Mesothelial cell of epicardium (in vitro differentiated cells): ENCODE data around the gene PTPRK. TPM values are rescaled to one million over a fixed set of nuclear protein-coding genes. Genes with fewer than 3 reads are reported as not detected.

Source experiments
- DNase-seq, 2 experiments: peaks; one replicate each; pipeline ENCODE4 v3.0.0; 2021; ENCODE audit warnings: low spot score in 2 of 2; ENCODE audit not compliant: unreplicated experiment in 2 of 2
- H3K27ac Mint-ChIP-seq: 2 replicates; pipeline ENCODE4 v1.8.0; 2021; ENCODE audit warnings: mixed read lengths
- H3K27me3 Mint-ChIP-seq: 2 replicates; pipeline ENCODE4 v1.8.0; 2021; ENCODE audit warnings: low read depth, mixed read lengths
- H3K36me3 Mint-ChIP-seq: 2 replicates; pipeline ENCODE4 v1.8.0; 2021; ENCODE audit warnings: mixed read lengths
- H3K4me1 Mint-ChIP-seq: 2 replicates; pipeline ENCODE4 v1.8.0; 2021; ENCODE audit warnings: mixed read lengths
- H3K4me3 Mint-ChIP-seq: 2 replicates; pipeline ENCODE4 v1.8.0; 2021; ENCODE audit warnings: mild to moderate bottlenecking, moderate library complexity, mixed read lengths
- H3K9me3 Mint-ChIP-seq: 2 replicates; pipeline ENCODE4 v1.8.0; 2021; ENCODE audit warnings: mixed read lengths
- CTCF ChIP-seq: fragments of 200-600 bp; sonication (generic); IDR thresholded peaks from one replicate; pipeline ENCODE4 v1.5.0; 2021; ENCODE audit warnings: antibody characterized with exemption; ENCODE audit not compliant: unreplicated experiment
- total RNA-seq: library from RNA; stranded (reverse); gene quantifications from 3 replicates; pipeline ENCODE4 v1.2.1, GENCODE V29; 2021

The PTPRK gene
- total RNA-seq, 1 donor from 2014 or later, result 93.7 TPM

- Mint-ChIP-seq H3K36me3 (no peaks in the 10 kb centered on the region), H3K4me1 (peaks cover 2% of the 10 kb centered on the region), H3K27ac (no peak overlapping the region), H3K9me3 (no peaks in the 10 kb centered on the region), H3K27me3 (no peaks in the 10 kb centered on the region), H3K4me3 (no peak overlapping the region)
- DNase-seq, result no peak
- no peak for TF ChIP-seq CTCF
These were observed 356.1 kb downstream of the PTPRK start for GRCh38 chr6:128164254-128164653.

DNA sequence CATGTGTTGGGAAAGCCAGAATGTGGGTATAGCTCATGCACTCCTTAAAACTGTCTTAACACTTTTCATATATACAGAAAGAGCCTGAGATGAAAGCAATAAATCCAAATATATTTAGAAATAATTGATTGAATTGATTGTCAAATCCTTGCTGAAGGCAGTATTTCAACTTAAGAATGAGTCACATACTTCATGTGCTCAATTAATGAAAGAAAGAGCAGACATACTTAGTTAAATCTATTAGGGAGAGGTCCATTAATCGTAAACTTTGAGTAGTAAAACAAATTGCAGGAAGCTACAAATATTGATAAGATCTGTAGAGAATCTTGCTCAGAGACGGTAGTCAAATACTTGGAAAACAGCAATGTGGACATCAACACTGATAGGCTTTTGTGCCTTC lies 358.0 kb downstream of the PTPRK start:
- Mint-ChIP-seq H3K9me3 (no peaks in the 10 kb centered on the region), H3K4me3 (no peak overlapping the region), H3K36me3 (no peaks in the 10 kb centered on the region), H3K4me1 (peaks cover 2% of the 10 kb centered on the region), H3K27me3 (no peaks in the 10 kb centered on the region), H3K27ac (no peak overlapping the region)
- TF ChIP-seq CTCF, result no peak
- DNase-seq, result no peak

DNA sequence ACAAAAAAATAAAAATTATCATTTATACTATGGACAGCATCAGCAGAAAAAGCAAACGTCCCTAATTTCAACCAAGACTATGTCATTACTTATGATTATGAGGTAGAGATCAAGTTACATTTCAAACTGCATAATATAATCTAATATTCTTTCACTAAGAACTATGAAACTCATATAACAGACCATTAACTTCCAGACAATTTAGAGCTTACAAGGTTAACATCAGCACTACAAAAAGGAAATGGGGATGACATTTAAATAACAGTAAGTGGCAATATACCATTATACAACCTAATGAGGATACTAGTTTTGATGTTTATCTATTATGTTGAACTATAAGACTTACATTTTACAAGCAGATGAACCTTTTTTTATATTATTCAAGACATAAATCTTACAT lies 358.6 kb downstream of the PTPRK start:
- no peak for DNase-seq
- TF ChIP-seq CTCF, result no peak
- Mint-ChIP-seq H3K36me3 (peaks cover 3% of the 10 kb centered on the region), H3K4me1 (peaks cover 2% of the 10 kb centered on the region), H3K27me3 (no peaks in the 10 kb centered on the region), H3K27ac (no peak overlapping the region), H3K9me3 (no peaks in the 10 kb centered on the region), H3K4me3 (no peak overlapping the region)

- Mint-ChIP-seq H3K27me3 (no peaks in the 10 kb centered on the region), H3K27ac (no peak overlapping the region), H3K4me1 (peaks cover 2% of the 10 kb centered on the region), H3K36me3 (peaks cover 3% of the 10 kb centered on the region), H3K9me3 (no peaks in the 10 kb centered on the region), H3K4me3 (no peak overlapping the region)
- no peak for TF ChIP-seq CTCF
- no peak for DNase-seq
These were observed 359.1 kb downstream of the PTPRK start for GRCh38 chr6:128161263-128161662.

DNA sequence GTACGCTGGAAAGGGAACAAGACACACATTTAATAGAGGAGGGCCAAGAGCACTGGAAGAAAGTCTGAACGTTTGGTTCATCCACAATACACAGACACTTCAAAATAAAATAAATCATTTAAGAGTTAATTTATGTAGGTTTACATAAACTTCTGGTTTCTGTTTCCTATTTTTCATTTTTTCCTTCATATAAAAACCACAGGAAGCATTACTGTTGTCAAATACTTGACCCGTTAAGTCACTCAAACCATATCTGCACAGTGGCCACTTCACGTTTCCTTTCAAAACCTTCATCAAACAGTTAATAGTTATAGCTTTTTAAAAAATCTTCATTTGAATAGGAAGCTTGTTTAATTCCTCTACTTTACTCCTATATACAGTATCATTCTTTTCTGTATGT lies 361.9 kb downstream of the PTPRK start:
- no peak for TF ChIP-seq CTCF
- Mint-ChIP-seq H3K4me3 (no peak overlapping the region), H3K4me1 (peaks cover 2% of the 10 kb centered on the region), H3K27ac (no peak overlapping the region), H3K36me3 (peaks cover 3% of the 10 kb centered on the region), H3K27me3 (no peaks in the 10 kb centered on the region), H3K9me3 (no peaks in the 10 kb centered on the region)
- no peak for DNase-seq

GRCh38 chr6:128156321-128157111 lies 363.9 kb downstream of the PTPRK start:
- Mint-ChIP-seq H3K27ac (no peak overlapping the region), H3K36me3 (peaks cover 3% of the 10 kb centered on the region)

More at GRCh38 chr6:128156321-128157111, 363.9 kb downstream of the PTPRK start:
- no peaks in the 10 kb centered on the region for H3K9me3 Mint-ChIP-seq
- no peak for TF ChIP-seq CTCF
- DNase-seq, result no peak
- H3K4me3 Mint-ChIP-seq, result no peak overlapping the region
- H3K4me1 Mint-ChIP-seq, result no peaks in the 10 kb centered on the region
- H3K27me3 Mint-ChIP-seq, result no peaks in the 10 kb centered on the region
